ENCODE data around the gene RTP2.

DNA sequence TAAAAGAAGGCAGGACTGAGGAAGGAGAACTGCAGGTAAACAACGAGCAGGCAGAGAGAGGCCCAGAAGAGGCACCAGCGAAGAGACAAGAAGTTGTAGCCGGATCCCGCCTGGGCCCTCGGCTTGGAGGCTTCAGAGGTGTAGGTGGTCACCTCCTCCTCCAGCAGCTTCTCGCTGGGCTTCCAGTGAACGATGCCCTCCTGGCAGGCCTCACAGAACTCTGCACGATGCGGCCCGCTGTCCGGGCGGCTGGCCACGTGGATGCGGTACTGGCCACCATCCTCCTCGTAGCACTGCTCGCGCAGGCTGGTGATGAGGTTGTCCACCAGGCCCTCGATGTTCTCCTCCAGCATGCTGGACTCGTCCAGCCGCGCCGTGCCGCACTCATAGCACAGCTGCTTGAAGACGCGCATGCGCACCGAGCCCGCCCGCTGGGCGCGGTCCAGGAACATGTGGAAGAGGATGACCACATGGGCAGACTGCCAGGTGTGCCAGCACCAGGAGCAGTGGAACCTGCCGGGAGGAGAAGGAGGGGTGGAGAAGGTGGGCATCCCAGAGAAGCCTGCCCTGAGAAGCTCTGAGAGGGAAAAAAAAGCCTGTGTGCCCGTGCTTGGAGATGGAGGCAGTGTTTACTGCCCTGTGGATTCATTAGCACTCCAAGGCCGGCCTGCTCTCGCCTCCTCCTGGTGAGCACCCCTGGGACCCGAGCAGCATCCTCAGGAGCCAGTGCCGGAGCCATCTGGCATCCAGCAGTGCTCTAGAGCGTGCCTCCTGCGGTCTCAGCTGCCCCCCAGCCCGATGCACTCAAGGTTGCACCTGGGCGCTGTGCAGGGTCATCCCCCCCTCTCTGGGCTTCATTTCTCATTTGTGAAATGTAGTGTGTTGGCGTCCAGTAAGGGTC is 3.6 kb downstream of the RTP2 start:
- TF ChIP-seq, protein P1, sequence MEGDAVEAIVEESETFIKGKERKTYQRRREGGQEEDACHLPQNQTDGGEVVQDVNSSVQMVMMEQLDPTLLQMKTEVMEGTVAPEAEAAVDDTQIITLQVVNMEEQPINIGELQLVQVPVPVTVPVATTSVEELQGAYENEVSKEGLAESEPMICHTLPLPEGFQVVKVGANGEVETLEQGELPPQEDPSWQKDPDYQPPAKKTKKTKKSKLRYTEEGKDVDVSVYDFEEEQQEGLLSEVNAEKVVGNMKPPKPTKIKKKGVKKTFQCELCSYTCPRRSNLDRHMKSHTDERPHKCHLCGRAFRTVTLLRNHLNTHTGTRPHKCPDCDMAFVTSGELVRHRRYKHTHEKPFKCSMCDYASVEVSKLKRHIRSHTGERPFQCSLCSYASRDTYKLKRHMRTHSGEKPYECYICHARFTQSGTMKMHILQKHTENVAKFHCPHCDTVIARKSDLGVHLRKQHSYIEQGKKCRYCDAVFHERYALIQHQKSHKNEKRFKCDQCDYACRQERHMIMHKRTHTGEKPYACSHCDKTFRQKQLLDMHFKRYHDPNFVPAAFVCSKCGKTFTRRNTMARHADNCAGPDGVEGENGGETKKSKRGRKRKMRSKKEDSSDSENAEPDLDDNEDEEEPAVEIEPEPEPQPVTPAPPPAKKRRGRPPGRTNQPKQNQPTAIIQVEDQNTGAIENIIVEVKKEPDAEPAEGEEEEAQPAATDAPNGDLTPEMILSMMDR (IDR thresholded peaks at IDR 0.05), result no peak
- TF ChIP-seq POLR2AphosphoS5 (IDR thresholded peaks at IDR 0.05), result no peak

Measured in gastroesophageal sphincter (tissue), 3 donors.